ENCODE results near the gene CEP68. TPM values are rescaled to one million over a fixed set of nuclear protein-coding genes. Genes with fewer than 3 reads are reported as not detected.

Gene CEP68
- total RNA-seq, 1 donor from 2014 or later: 20.8 TPM

DNA sequence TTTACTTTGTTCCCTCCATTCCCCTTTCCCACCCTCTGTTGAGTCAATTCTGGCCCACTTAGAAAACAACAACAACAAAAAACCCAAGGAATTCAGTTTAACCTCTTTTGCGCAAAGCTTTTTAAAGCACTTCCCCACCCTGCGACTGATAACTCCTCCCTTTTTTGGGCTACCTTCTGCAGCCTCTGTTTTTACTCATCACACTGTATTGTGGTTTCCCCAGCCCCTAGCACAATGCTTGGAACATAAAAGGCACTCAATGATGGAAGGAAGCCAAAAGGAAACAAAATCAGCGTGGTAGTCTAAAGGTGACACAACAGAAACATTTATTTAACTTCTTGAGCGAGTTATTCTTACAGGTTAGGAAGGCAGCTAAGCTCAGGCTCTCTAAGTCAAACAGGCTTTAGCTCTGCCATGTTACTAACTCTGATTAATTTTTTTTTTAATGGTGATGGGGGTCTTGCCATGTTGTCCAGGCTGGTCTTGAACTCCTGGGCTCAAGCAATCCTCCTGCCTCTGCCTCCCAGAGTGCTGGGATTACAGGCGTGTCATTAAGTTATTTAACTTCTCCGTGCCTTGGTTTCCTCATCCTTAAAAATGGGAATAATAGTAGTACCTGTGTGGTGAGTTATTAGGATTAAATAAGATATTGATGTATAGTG, 1.3 kb downstream of the CEP68 start:
- no peak for DNase-seq (ENCODE audit: extremely low read depth, low read depth, low spot score)

DNA sequence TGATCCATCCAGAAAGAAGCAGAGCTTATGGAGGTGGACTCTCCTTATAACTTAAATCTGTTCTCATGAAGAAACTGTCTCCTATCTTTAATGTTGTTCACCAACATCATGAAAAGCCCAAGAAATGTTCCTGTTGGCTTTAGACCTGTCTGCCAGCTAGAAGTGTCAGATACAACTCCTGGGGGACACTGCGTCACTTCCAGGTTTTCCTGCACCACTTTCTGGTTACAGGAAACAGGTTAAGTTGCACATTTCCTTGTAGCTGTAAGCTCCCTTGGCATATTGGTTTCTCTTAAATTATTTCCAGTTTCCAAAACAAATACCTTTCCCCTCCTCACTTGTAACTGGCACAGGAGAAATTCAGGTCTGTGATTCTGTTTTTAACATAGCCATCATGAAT, 2.9 kb downstream of the CEP68 start:
- no peak for DNase-seq (ENCODE audit: extremely low read depth, low read depth, low spot score)

DNA sequence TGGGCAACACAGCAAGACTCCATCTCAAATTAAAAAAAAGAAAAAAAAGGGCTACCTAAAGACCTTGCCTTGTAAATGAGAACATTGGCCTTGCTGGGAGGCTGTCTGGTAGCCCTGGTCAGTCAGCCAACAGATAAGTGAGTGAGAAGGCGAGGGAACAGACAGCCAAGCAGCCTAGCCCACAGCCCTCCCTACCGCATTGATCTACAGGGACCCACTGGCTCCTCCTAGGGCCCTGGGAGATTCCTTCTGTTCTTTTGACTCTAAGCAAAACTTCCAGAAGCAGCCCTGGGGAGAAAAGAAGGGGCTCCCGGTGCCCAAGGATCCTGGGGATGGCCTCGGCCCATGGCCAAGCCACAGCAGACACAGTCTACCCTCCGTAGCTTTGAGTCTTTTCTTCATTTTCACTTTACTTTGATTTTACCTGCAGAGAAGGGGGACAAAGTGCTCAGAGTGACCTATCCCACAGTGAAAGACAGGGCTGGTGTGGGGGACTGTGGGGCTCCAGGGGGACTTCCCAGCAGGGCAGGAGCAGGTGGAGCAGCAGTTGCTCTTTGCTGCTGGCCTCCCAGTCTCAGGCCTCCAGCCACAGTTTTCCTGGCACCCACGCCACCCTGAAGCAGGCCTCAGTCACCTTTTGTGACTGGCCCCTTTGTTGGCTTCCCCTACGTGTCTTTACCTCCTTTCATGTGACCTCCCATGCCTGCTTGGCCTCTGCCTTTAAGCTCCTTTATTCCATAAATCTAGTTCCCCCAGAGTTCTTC, 5.1 kb downstream of the CEP68 start:
- DNase-seq (ENCODE audit: extremely low read depth, low read depth, low spot score): no peak

DNA sequence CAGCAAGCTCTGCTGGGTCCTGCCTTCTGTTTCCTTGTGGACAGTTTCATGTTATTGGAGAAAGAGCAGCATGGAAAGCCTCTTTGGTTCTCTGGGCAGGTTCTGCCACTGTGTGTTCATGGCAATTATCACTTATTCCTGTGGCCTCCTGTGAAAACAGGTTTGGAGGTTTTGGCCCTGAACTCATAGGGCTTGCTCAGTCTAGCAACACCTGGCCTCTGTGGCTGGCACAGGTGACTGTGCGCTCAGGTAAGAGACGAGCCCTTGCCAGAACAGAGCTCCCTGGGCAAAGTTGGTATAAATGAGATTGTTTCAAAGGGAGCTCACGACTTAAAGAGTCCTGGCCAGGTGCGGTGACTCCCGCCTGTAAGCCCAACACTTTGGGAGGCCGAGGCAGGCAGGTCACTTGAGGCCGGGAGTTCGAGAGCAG, 5.7 kb downstream of the CEP68 start:
- no peak for DNase-seq (ENCODE audit: extremely low read depth, low read depth, low spot score)

DNA sequence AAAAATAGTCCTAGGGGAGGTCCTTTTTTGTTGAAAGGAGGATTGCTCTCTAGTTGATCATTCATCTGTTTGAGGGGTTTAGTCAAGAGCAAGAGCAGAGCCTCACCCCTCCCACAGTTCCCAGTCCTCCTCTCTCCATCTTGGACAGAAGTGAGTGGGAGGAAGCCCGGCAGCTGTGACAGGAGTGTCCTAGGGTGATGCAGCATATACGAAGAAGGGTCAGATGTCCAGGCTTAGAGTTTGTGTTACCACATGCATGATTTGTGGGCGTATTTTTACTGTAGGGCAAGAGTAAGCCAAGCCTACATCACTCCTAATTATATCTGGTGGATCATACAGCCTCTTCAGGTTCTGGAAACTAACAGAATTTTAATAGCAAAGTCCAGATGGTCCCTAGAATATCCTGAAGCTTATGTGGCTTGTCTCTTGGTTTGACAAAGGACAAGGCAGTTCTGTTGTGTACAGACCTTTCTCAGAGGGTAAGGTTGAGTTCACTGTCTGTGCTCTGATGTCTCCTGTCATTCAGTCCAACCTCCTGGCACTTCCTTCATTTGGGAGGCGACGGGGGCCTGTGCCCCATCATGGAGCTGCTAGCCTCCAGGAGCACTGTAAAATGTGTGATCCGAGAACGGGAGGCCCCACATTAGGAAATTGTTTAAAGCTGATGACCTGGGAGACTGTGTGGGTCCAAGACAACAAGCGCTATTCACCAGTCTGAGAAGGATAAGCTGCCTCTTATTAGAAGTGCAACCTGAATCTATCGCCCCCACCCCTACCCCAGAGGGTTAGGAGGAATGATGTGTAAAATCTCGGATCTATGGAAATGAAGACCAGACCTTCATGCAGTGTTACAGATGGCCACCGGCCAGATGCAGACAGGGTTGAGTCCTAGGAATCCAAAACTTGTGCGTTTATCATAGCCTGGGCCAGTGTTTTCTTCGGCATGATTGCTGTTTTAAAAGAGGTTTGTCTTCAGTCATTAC, 6.9 kb downstream of the CEP68 start:
- no peak for DNase-seq (ENCODE audit: extremely low read depth, low read depth, low spot score)

DNA sequence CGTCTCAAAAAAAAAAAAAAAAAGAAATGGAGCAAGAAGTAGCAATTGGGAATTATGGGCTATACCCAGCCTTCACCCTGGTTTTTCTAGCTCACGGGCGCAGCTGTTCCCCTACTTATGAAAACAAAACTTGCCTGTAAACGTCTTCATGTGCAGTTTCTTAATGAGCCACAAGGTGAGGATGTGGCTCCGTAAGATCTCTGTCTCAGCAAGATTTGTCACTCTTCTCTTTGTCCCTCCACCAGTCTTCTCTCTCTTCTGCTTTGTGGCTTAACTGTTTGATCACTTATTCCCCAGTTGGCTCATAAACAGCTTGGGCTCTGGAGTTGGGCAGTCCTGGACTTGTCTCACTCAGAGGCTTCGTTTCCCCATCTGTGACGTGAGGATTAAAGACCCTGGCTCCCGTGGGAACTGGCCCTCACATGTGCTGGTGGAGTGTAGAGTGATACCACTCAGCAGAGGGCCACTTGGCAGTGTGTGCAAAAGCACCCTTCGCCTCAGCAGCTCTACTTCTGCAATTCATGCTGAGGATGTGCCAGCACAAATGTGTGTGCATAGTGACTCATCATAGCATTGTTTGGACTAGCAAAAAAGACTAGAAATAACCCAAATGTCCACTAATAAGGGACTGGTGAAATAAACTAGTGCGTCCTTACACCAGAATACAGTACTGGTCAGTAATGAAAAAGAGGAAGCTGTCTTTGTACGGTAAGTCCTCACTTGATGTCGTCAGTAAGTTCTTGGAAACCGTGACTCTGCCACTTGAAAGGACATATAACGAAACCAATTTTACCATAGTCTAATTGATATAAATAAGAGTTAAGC, 8.7 kb downstream of the CEP68 start:
- DNase-seq (ENCODE audit: extremely low read depth, low read depth, low spot score): no peak

DNA sequence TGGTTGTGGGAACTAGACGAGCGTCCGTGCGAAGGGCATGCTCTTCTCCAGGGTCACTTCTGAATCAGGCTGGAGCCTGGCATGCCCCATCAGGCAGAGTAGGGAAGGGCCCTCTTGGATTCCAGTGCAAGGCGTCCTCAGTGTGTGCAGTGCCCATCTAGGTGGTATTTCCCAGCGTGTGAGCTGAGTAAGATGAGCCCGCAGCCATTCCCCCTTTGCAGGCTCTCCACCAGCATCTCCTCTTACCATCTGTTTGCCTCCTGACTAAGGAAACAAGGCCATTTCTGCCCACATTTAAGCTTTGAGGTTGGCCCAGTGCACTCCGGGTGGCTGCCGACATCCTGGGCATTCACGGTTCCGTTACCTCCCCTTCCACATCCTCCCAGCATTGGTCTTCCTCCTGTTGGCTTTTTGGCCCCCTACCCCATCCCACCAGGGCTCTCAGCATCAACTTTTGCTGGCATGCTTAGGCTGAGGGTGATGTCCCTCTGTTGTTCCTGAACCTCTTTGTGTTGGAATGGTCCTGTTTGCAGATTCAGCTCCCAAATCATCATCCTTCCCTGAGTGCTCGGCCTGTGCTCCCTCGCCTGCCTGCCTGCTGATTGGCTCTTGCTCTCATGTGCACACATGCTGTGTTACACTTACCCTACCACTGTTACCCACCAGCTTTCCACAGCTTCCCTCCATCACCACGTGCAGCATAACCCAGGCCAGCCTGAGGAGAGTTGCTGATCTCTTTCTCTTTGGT, 11.8 kb downstream of the CEP68 start:
- no peak for DNase-seq (ENCODE audit: extremely low read depth, low read depth, low spot score)

DNA sequence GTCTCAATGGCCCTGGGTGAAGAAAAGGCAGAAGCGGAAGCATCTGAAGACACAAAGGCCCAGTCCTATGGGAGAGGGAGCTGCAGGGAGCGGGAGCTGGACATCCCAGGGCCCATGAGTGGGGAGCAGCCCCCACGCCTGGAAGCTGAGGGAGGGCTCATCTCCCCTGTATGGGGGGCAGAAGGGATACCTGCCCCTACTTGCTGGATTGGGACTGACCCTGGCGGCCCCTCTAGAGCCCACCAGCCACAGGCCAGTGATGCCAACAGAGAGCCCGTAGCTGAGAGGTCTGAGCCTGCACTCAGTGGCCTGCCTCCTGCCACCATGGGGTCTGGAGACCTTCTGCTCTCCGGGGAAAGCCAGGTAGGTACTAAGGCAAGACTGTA, 13.2 kb downstream of the CEP68 start:
- DNase-seq (ENCODE audit: extremely low read depth, low read depth, low spot score): no peak

DNA sequence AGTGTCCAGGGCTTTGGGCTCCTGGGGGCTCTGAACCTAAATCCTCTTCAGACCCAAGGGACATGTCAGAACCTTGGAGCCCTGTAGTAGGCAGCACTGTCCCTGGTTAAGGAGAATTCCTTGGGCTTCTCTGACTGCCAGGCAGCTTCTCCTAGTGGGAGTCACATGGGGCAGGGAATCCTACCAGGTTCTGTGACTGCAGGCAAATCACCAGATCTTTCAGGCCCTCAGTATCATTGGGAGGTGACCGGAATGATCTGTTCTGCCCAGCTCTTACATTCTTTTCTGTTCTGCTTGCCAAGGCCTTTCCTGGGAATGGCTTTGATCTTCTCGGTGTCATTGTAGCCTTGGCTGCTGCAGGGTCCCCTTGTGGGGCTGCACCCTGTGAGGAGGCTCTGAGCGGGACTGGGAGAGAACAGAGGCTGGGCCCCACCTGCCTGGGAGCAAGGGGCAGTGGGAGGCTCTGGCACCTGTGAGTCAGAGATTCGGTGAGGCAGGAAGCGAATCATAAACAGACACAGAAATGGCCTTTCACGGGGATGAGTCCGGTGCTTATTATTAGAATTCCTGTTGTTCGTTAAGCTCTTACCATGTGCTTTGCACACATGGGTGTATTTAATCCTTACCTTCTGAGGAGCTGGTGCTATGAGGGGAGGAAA, 14.1 kb downstream of the CEP68 start:
- no peak for DNase-seq (ENCODE audit: extremely low read depth, low read depth, low spot score)

DNA sequence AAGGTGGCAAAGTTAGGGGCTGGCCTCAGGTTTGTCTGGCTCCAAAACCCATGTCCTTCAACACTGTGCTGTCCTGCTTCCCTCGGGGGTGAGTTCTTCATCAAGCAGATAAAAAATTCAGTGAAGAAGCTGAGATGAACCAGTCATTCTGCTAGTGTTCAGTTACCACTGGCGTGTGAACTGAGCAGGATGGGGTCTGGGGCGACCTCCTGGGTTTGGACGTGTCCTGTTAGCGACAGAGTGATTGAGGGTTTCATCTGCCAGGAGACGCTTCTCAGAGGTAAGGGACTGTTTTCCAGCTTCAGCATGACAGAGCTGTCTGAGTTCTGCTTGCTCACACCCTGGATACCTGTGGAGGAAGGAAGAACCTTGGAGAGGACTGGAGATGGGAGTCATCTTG, 14.6 kb downstream of the CEP68 start:
- no peak for DNase-seq (ENCODE audit: extremely low read depth, low read depth, low spot score)

DNA sequence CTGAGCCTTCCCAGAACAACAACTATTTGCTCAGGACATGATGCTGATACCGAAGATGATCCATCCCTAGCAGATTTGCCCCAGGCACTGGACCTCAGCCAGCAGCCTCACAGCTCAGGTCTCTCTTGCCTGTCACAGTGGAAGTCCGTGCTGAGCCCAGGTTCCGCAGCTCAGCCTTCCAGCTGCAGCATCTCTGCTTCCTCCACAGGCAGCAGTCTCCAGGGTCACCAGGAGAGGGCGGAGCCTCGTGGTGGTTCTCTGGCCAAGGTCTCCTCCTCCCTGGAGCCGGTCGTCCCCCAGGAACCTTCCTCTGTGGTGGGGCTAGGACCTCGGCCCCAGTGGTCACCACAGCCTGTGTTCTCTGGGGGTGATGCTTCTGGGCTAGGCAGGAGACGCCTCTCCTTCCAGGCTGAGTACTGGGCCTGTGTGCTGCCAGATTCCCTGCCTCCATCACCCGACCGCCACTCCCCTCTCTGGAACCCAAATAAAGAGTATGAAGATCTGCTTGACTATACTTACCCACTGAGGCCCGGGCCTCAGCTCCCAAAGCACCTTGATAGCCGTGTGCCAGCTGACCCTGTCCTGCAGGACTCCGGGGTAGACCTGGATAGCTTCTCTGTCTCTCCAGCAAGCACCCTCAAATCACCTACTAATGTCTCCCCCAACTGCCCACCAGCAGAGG, 15.4 kb downstream of the CEP68 start:
- no peak for DNase-seq (ENCODE audit: extremely low read depth, low read depth, low spot score)

DNA sequence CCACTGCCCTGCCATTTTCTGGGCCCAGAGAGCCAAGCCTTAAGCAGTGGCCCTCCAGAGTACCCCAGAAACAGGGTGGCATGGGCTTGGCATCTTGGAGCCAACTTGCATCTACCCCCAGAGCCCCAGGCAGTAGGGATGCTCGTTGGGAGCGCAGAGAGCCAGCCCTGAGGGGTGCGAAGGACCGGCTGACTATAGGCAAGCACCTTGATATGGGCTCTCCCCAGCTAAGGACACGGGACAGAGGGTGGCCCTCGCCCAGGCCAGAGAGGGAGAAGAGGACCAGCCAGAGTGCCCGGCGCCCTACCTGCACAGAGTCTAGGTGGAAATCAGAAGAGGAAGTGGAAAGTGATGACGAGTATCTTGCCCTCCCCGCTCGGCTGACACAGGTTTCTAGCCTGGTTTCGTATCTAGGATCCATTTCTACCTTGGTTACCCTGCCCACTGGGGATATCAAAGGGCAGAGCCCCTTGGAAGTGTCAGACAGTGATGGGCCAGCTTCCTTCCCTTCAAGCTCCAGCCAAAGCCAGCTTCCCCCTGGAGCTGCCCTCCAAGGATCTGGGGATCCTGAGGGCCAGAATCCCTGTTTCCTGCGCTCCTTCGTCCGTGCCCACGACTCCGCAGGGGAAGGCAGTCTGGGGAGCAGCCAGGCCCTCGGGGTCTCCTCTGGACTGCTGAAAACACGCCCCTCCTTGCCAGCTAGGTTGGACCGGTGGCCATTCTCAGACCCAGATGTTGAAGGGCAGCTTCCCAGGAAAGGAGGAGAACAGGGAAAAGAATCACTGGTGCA, 16.2 kb downstream of the CEP68 start:
- DNase-seq (ENCODE audit: extremely low read depth, low read depth, low spot score): no peak

DNA sequence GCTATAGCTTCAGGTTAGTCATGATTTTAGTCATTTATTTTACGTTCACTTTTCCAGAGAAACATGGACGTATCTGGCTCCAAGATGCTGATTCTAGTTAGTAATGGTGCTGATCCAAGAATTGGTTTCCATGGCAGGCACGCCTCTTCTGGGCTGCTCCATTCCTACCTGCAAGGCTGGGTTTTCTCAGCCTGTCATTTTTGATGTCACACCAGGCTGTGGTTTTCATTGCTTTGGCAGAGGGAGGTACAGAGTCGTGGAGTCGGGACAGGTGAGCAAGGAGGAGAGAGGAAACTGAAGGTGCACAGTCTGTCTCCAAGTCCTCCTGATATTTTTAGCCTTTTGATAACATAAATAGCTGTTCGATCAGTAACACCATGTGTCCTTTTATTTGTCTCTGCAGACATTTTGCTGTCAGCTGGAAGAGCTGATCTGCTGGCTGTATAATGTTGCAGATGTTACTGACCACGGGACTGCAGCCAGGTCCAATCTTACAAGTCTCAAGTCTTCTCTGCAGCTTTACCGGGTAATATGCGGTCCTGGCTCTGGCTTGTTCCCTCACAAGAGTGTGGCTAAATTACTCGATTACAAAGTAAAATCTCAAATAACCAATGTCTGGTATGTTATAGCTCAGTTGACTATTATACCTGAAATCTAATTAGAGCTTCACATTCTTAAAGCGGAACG, 17.8 kb downstream of the CEP68 start:
- DNase-seq (ENCODE audit: extremely low read depth, low read depth, low spot score): no peak

DNA sequence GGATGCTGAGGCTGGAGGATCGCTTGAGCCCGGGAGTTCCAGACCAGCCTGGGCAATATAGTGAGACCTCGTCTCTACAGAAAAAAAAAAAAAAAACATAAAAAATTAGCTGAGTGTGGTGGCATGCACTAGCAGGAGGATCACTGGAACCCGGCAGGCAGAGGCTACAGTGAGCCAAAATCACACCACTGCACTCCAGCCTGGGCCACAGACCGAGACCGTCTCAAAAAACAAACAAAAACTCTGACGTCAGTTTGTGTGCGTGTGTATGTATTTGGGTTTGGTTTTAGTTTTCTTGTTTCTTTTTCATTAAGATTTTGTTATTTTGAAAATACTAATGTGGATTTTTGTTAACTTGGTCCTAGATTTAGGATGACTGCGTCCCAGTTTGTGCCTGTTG, 19.0 kb downstream of the CEP68 start:
- DNase-seq (ENCODE audit: extremely low read depth, low read depth, low spot score): no peak

DNA sequence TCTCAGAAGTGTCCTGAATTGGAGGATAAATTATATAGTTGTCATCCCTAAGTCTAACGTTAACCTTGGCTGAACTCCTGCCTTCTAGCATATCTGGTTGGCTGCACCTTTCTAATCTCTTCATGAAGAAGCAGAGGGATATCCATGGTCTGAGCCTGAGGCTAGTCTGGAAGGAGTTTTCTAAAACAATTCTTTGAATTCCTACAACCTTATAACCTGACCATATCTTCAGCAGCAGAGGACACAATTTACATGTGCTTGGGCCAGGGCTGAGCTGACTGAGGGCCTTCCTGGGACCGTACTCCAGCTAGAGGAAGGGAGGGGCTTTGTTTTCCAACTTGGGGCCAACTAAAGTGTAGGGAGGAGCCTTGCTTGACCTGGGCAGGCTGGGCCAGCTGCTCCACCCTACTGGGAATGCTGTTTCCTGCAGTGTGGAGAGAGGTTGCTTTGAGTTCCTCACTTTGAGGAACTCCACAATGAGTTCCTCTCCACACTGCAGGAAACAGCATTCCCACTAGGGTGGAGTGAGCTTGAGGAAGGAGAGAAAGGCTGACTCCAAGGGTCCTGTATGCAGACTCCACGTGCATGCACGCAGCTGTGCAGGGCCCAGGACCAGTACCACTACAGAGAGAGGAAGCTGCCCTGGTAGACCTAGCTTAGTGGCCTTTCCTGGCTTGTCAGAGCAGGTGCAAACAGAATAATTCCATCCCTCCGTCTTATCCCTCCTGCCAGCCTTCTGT, 19.6 kb downstream of the CEP68 start:
- no peak for DNase-seq (ENCODE audit: extremely low read depth, low read depth, low spot score)

DNA sequence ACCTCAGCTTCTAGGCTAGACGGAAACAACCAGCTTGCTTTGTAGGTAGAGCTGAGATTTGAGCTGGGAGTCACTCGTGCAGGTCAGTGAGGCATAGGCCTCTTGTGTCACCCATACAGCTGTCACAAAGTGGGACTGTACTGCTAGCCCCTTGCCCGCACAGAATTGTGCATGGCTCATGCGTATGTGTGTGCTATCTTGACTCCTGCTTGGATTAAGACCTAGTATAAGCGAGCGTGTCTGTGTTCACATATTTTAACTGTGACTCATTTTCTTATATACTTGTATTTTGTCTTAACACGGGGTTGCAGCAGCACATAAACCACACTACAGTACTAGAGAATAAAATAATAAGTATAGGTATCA, 20.1 kb downstream of the CEP68 start:
- DNase-seq (ENCODE audit: extremely low read depth, low read depth, low spot score): no peak

DNA sequence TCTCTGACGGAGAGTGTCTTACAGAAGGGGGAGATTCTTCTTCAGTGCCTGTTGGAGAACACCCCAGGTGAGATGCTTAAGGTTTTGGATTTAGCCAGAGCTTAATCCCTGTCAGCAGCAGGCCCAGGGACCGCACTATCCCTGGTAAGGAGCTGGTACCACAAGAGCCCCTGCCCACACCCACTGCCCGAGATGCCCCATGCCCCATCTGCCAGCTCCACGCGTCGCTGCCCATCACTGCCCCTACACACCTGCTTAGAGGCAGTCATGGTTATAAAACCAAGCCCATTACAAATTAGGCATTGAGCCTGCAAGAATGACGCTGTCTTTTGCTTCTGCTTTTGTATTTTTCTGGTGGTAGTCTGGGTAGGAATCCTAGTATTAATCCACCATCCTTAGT, 21.7 kb downstream of the CEP68 start:
- no peak for DNase-seq (ENCODE audit: extremely low read depth, low read depth, low spot score)
